Activated gamma-delta T cell treated with anti-CD3 and anti-CD28 coated beads, Interleukin-2, amount 50 U/mL, for 16 hours (primary cell): ENCODE data around the gene LMOD1.
"Not testable (repeated sequence)": the region's sequence is repeated elsewhere in the genome, so short reads cannot be mapped to it uniquely, and the experiment has no call there.

ENCODE experiments used
- DNase-seq: peaks from one replicate; pipeline ENCODE4 v3.0.0-alpha.2; 2020; ENCODE audit warnings: low read depth

The LMOD1 gene

GRCh38 chr1:201946224-201946908 is at the start of gene LMOD1:
LMOD1 (minus strand) TSS chr1:201946548; CDS start chr1:201946340, 208 bp downstream.
- DNase-seq = no peak

GRCh38 chr1:201990427-201990826 is 44.1 kb upstream of the LMOD1 start:
- no peak for DNase-seq

- no peak for DNase-seq
Measured at GRCh38 chr1:201989354-201990128, 43.2 kb upstream of the LMOD1 start.

- no peak for DNase-seq
Measured at GRCh38 chr1:201988601-201989000, 42.3 kb upstream of the LMOD1 start.

- no peak for DNase-seq
Measured at GRCh38 chr1:201985355-201985754, 39.0 kb upstream of the LMOD1 start.

GRCh38 chr1:201984446-201984845 is 38.1 kb upstream of the LMOD1 start:
- DNase-seq = no peak

- no peak for DNase-seq
Measured at GRCh38 chr1:201983380-201983805, 37.0 kb upstream of the LMOD1 start.

GRCh38 chr1:201982623-201983379 is 36.5 kb upstream of the LMOD1 start, which contains the start of gene RNPEP:
RNPEP (plus strand) TSS chr1:201982648; CDS start chr1:201982667, 19 bp downstream.
- DNase-seq = peak; percentile 22

GRCh38 chr1:201982082-201982622 is 35.8 kb upstream of the LMOD1 start:
- peak; percentile 41 for DNase-seq

- no peak for DNase-seq
Measured at GRCh38 chr1:201970334-201971159, 24.2 kb upstream of the LMOD1 start.

- DNase-seq = no peak
Measured at GRCh38 chr1:201968202-201968925, 22.0 kb upstream of the LMOD1 start.

GRCh38 chr1:201966171-201966570 is 19.8 kb upstream of the LMOD1 start:
- DNase-seq = no peak

GRCh38 chr1:201964261-201964660 is 17.9 kb upstream of the LMOD1 start:
- no peak for DNase-seq

- not testable (repeated sequence) for DNase-seq
Measured at GRCh38 chr1:201962382-201962781, 16.0 kb upstream of the LMOD1 start.

GRCh38 chr1:201958348-201958747 is 12.0 kb upstream of the LMOD1 start:
- DNase-seq = no peak

- no peak for DNase-seq
Measured at GRCh38 chr1:201955729-201956143, 9.4 kb upstream of the LMOD1 start.

- peak; percentile 90 for DNase-seq
Measured at GRCh38 chr1:201955009-201955728, 8.8 kb upstream of the LMOD1 start, which contains the start of gene TIMM17A. TIMM17A (plus strand) TSS chr1:201955503; CDS start chr1:201955527, 24 bp downstream.

- no peak for DNase-seq
Measured at GRCh38 chr1:201954263-201955008, 8.1 kb upstream of the LMOD1 start.

GRCh38 chr1:201949491-201949890 is 3.1 kb upstream of the LMOD1 start:
- no peak for DNase-seq
